ENCODE data around the gene DPPA5. TPM values are rescaled to one million over a fixed set of nuclear protein-coding genes. Genes with fewer than 3 reads are reported as not detected.

DPPA5 gene
- total RNA-seq, 1 experiment from 2014 or later, result not detected

DNA sequence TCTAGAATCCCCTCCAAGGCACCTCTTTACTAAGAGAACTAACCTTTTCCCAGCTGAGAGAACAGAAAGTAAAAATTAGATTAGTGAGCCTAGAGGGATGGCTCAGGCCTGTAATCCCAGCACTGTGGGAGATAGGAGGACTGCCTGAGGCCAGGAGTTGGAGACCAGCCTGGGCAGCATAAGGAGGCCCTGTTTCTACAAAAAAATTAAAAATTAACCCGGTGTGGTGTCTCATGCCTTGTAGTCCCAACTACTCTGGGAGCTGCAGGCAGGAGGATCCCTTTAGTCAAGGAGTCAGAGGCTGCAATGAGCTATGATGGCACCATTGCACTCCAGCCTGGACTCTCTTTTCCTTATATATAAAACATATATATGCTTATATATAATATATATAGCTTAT is 21.1 kb upstream of the DPPA5 start (continued):
- TF ChIP-seq ELF1 (IDR thresholded peaks at IDR 0.05; ENCODE audit: borderline replicate concordance, low read depth) (no peak), SRF (IDR thresholded peaks at IDR 0.05; ENCODE audit: low read depth) (no peak), EZH2 (IDR thresholded peaks at IDR 0.05) (no peak)
- TF ChIP-seq, protein P1, sequence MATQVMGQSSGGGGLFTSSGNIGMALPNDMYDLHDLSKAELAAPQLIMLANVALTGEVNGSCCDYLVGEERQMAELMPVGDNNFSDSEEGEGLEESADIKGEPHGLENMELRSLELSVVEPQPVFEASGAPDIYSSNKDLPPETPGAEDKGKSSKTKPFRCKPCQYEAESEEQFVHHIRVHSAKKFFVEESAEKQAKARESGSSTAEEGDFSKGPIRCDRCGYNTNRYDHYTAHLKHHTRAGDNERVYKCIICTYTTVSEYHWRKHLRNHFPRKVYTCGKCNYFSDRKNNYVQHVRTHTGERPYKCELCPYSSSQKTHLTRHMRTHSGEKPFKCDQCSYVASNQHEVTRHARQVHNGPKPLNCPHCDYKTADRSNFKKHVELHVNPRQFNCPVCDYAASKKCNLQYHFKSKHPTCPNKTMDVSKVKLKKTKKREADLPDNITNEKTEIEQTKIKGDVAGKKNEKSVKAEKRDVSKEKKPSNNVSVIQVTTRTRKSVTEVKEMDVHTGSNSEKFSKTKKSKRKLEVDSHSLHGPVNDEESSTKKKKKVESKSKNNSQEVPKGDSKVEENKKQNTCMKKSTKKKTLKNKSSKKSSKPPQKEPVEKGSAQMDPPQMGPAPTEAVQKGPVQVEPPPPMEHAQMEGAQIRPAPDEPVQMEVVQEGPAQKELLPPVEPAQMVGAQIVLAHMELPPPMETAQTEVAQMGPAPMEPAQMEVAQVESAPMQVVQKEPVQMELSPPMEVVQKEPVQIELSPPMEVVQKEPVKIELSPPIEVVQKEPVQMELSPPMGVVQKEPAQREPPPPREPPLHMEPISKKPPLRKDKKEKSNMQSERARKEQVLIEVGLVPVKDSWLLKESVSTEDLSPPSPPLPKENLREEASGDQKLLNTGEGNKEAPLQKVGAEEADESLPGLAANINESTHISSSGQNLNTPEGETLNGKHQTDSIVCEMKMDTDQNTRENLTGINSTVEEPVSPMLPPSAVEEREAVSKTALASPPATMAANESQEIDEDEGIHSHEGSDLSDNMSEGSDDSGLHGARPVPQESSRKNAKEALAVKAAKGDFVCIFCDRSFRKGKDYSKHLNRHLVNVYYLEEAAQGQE (IDR thresholded peaks at IDR 0.05; ENCODE audit: low read depth), result no peak
- TF ChIP-seq, protein P2, sequence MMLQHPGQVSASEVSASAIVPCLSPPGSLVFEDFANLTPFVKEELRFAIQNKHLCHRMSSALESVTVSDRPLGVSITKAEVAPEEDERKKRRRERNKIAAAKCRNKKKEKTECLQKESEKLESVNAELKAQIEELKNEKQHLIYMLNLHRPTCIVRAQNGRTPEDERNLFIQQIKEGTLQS (IDR thresholded peaks at IDR 0.05), result no peak

DNA sequence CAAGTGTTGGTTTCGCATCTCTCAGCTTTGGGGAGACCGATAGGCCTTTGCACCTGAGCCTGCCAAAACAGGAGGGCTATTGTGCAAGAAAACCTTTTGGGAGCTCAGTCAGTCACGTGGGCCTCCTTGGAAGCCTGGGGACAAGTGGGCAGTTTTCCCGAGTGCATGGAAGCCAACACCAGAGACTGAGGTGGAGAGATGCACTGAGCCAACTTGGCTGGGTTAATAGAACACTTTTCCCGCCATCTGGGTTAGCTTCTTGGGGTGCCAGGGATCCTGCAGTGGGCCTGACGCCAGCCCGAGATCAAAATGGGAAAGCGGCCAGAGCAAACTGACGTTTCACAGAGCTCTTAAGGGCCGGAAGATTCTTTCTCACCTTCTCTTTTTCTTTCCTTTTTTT is 18.4 kb upstream of the DPPA5 start:
- BruUV-seq (replicated peaks), result no TSS peak
- Histone ChIP-seq H3K4me1 (ENCODE audit: control insufficient read depth in 1 of 2, insufficient read depth in 2 of 2, low read length in 2 of 2) (no peaks in the 10 kb centered on the region), H3K36me3 (ENCODE audit: control insufficient read depth in 1 of 2, insufficient read depth in 2 of 2, low read length in 2 of 2) (no peaks in the 10 kb centered on the region), H4K20me1 (ENCODE audit: insufficient read depth) (no peaks in the 10 kb centered on the region), H3K79me2 (ENCODE audit: insufficient read depth, low read length) (no peaks in the 10 kb centered on the region), H3K9me3 (ENCODE audit: control insufficient read depth in 1 of 2, insufficient read depth in 1 of 2, low read depth in 1 of 2, low read length in 2 of 2) (no peaks in the 10 kb centered on the region), H3K9ac (ENCODE audit: low read length) (no peak overlapping the region), H3K4me2 (ENCODE audit: low read length) (no peak overlapping the region), H2AFZ (ENCODE audit: low read depth, low read length, poor library complexity, severe bottlenecking) (no peak overlapping the region), H3K27me3 (ENCODE audit: insufficient read depth, low read length) (no peaks in the 10 kb centered on the region), H3K27ac (ENCODE audit: low read depth, low read length) (no peak overlapping the region), H3K4me3 (replicated peaks in 1 of 2; ENCODE audit: low read depth in 1 of 2, low read length in 2 of 2) (no peak overlapping the region), H3K9me2 (ENCODE audit: insufficient read depth) (no peaks in the 10 kb centered on the region)
- POLR2A ChIA-PET, result no interaction called here
- CTCF ChIA-PET, result no interaction called here
- intact Hi-C loops (cut with micrococcal nuclease), result no loop called here
- RAD21 ChIA-PET (ENCODE audit: low non-redundant PET in 1 of 2, low total read pairs in 2 of 2, uncharacterized antibody in 2 of 2, unreplicated experiment in 2 of 2), result no interaction called here
- no peak for DNase-seq (ENCODE audit: low read depth, low spot score)
- no peak for ATAC-seq
- TF ChIP-seq TCF7L2 (IDR thresholded peaks at IDR 0.05; ENCODE audit: borderline replicate concordance, extremely low read depth, insufficient read depth, insufficient read length) (no peak), POLR2A (IDR thresholded peaks at IDR 0.05; ENCODE audit: borderline replicate concordance, extremely low read depth, insufficient read depth, insufficient read length) (no peak), SIN3A (IDR thresholded peaks at IDR 0.05; ENCODE audit: low read depth) (no peak), EGR1 (IDR thresholded peaks at IDR 0.05; ENCODE audit: low read depth) (no peak), EZH2phosphoT487 (IDR thresholded peaks at IDR 0.05; ENCODE audit: borderline replicate concordance) (no peak), ZFX (IDR thresholded peaks at IDR 0.05) (no peak), ELF1 (IDR thresholded peaks at IDR 0.05; ENCODE audit: borderline replicate concordance, low read depth) (no peak), SRF (IDR thresholded peaks at IDR 0.05; ENCODE audit: low read depth) (no peak), JUND (IDR thresholded peaks at IDR 0.05) (no peak), RAD21 (IDR thresholded peaks at IDR 0.05; ENCODE audit: low read depth) (no peak), CEBPB (IDR thresholded peaks at IDR 0.05; ENCODE audit: low read depth) (no peak), SP1 (IDR thresholded peaks at IDR 0.05; ENCODE audit: low read depth) (no peak), POLR2AphosphoS5 (IDR thresholded peaks at IDR 0.05; ENCODE audit: low read depth, low read length) (no peak)
- TF ChIP-seq, protein P3, sequence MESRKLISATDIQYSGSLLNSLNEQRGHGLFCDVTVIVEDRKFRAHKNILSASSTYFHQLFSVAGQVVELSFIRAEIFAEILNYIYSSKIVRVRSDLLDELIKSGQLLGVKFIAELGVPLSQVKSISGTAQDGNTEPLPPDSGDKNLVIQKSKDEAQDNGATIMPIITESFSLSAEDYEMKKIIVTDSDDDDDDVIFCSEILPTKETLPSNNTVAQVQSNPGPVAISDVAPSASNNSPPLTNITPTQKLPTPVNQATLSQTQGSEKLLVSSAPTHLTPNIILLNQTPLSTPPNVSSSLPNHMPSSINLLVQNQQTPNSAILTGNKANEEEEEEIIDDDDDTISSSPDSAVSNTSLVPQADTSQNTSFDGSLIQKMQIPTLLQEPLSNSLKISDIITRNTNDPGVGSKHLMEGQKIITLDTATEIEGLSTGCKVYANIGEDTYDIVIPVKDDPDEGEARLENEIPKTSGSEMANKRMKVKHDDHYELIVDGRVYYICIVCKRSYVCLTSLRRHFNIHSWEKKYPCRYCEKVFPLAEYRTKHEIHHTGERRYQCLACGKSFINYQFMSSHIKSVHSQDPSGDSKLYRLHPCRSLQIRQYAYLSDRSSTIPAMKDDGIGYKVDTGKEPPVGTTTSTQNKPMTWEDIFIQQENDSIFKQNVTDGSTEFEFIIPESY (IDR thresholded peaks at IDR 0.05; ENCODE audit: extremely low read depth, insufficient replicate concordance, low read length), result no peak
- TF ChIP-seq, protein P1 (IDR thresholded peaks at IDR 0.05; ENCODE audit: low read depth), result no peak
- TF ChIP-seq, protein P4, sequence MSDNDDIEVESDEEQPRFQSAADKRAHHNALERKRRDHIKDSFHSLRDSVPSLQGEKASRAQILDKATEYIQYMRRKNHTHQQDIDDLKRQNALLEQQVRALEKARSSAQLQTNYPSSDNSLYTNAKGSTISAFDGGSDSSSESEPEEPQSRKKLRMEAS (IDR thresholded peaks at IDR 0.05), result no peak

Data from HCT116 (cell line).